Esophagus squamous epithelium (tissue), 4 donors: ENCODE data around the gene ZNF845.

Source experiments
- CTCF ChIP-seq, 6 experiments: fragments of 450-650 bp in 4 of 6; fragments of 200-600 bp in 2 of 6; sonication (generic) in 2 of 6; IDR thresholded peaks; one replicate each; pipeline ENCODE4 v1.5.1; 2016 to 2019; ENCODE audit warnings: antibody characterized with exemption in 6 of 6, mild to moderate bottlenecking in 4 of 6, moderate library complexity in 4 of 6
- POLR2A ChIP-seq, 4 donors: fragments of 450-650 bp; IDR thresholded peaks; one replicate each; pipeline ENCODE4 v1.6.1; 2017; ENCODE audit warnings: antibody characterized with exemption in 4 of 4, mild to moderate bottlenecking in 4 of 4, moderate library complexity in 3 of 4

GRCh38 chr19:53294786-53295441 lies 38.6 kb upstream of the ZNF845 start:
- TF ChIP-seq CTCF (IDR thresholded peaks at IDR 0.05), result no peak
- TF ChIP-seq POLR2A (IDR thresholded peaks at IDR 0.05), result no peak
